Stimulated activated CD4-positive, alpha-beta T cell treated with anti-CD3 and anti-CD28 coated beads, Interleukin-15, amount 100 ng/mL, for 1 hour (primary cell): ENCODE measurements around the gene STS.

Experiments
- DNase-seq, 2 donors: peaks; one replicate each; pipeline ENCODE4 v3.0.0-alpha.2; 2020; ENCODE audit warnings: low read depth in 1 of 2, low spot score in 1 of 2

STS gene

GRCh38 chrX:7147413-7147977 is at the start of gene STS:
STS (plus strand) TSS chrX:7147712; CDS start chrX:7253200, 105,488 bp downstream.
- peak in 1 of 2 donors; percentile 3 for DNase-seq

- DNase-seq: no peak
These were observed 47.5 kb upstream of the STS start for GRCh38 chrX:7100022-7100421.

GRCh38 chrX:7102119-7102518 is 45.4 kb upstream of the STS start:
- no peak for DNase-seq

GRCh38 chrX:7106649-7107048 is 40.9 kb upstream of the STS start:
- no peak for DNase-seq

GRCh38 chrX:7108030-7108429 is 39.5 kb upstream of the STS start:
- no peak for DNase-seq

GRCh38 chrX:7109049-7109531 is 38.4 kb upstream of the STS start:
- no peak for DNase-seq

- DNase-seq: no peak
These were observed 37.4 kb upstream of the STS start for GRCh38 chrX:7109838-7110793.

- DNase-seq: no peak
These were observed 36.7 kb upstream of the STS start for GRCh38 chrX:7110821-7111276.

GRCh38 chrX:7111518-7111917 is 36.0 kb upstream of the STS start:
- DNase-seq: no peak

- DNase-seq: no peak
These were observed 35.4 kb upstream of the STS start for GRCh38 chrX:7112071-7112470.

- DNase-seq: no peak
These were observed 32.0 kb upstream of the STS start for GRCh38 chrX:7115557-7115956.

- DNase-seq: no peak
These were observed 31.4 kb upstream of the STS start for GRCh38 chrX:7116081-7116480.

- no peak for DNase-seq
These were observed 29.9 kb upstream of the STS start for GRCh38 chrX:7117587-7117986.

- no peak for DNase-seq
These were observed 27.3 kb upstream of the STS start for GRCh38 chrX:7119950-7120877.

GRCh38 chrX:7120878-7121219 is 26.7 kb upstream of the STS start:
- DNase-seq: no peak

GRCh38 chrX:7127056-7127455 is 20.5 kb upstream of the STS start:
- no peak for DNase-seq

GRCh38 chrX:7131621-7132020 is 15.9 kb upstream of the STS start:
- no peak for DNase-seq

- no peak for DNase-seq
These were observed 15.0 kb upstream of the STS start for GRCh38 chrX:7132335-7133049.

GRCh38 chrX:7133050-7133440 is 14.5 kb upstream of the STS start:
- no peak for DNase-seq

GRCh38 chrX:7134981-7135380 is 12.5 kb upstream of the STS start:
- no peak for DNase-seq
